DOHH2 (cell line): Measurements from ENCODE around the gene IRAK2.

Experiments
- EZH2phosphoT487 ChIP-seq: fragments of 200-600 bp; sonication (generic); IDR thresholded peaks from 2 replicates; pipeline ENCODE4 v1.6.1; 2017; ENCODE audit warnings: borderline replicate concordance, mild to moderate bottlenecking, antibody characterized with exemption, low read length, moderate library complexity, mixed read lengths
- TF ChIP-seq, protein P1 (sequence below): fragments of 200-600 bp; sonication (generic); IDR thresholded peaks from one replicate; pipeline ENCODE4 v1.5.1; 2014; ENCODE audit warnings: antibody characterized with exemption, mild to moderate bottlenecking, low read depth, low read length; ENCODE audit not compliant: poor library complexity, severe bottlenecking

DNA sequence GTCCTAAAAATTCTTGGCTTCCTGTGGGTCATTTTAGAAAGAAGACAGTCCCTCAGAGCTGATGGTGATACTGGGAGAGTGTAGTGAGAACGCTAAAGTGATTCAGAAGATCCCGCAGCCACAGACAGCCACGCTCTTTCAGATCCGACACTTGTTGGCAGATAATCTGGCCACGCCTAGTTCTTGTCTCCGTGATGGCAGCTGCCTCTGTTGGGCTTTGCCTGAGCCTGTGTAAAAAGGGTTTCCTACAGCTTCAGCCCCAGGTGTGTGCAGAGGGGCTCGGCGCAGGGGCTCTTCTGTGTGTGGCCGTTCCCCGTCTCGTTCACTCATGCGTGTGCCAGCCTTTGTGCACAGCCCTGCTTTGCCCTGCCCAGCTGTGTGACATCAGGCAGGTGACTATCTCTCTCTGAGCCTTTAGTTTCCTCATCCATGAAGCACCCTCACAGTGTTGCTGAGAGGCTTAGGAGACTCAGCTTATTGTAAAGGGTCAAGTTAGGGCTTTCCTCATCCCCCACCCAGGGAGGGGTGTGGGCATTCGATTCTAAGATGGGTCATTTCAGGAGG lies 6.3 kb downstream of the IRAK2 start:
- no peak for TF ChIP-seq EZH2phosphoT487
- TF ChIP-seq, protein P1, sequence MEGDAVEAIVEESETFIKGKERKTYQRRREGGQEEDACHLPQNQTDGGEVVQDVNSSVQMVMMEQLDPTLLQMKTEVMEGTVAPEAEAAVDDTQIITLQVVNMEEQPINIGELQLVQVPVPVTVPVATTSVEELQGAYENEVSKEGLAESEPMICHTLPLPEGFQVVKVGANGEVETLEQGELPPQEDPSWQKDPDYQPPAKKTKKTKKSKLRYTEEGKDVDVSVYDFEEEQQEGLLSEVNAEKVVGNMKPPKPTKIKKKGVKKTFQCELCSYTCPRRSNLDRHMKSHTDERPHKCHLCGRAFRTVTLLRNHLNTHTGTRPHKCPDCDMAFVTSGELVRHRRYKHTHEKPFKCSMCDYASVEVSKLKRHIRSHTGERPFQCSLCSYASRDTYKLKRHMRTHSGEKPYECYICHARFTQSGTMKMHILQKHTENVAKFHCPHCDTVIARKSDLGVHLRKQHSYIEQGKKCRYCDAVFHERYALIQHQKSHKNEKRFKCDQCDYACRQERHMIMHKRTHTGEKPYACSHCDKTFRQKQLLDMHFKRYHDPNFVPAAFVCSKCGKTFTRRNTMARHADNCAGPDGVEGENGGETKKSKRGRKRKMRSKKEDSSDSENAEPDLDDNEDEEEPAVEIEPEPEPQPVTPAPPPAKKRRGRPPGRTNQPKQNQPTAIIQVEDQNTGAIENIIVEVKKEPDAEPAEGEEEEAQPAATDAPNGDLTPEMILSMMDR = no peak
